NT2/D1 (cell line): ENCODE results near the gene ENDOD1.
A peak's percentile ranks its signal among the peaks of the same experiment; 100 is the strongest.

ENCODE experiments used
- DNase-seq: peaks from one replicate; pipeline ENCODE4 v3.0.0-alpha.2; 2011; ENCODE audit warnings: low read depth, low spot score
- H3K27me3 ChIP-seq: 2 replicates; pipeline ENCODE4 v1.6.0; 2011; ENCODE audit warnings: mild to moderate bottlenecking; ENCODE audit not compliant: insufficient read length, insufficient read depth
- H3K36me3 ChIP-seq: 2 replicates; pipeline ENCODE4 v1.6.1; 2011; ENCODE audit warnings: mild to moderate bottlenecking, low read length, mixed read lengths; ENCODE audit not compliant: insufficient read depth, insufficient read length
- H3K4me1 ChIP-seq: 2 replicates; pipeline ENCODE4 v1.5.1; 2011; ENCODE audit not compliant: insufficient read depth, insufficient read length
- H3K4me3 ChIP-seq: 2 replicates; pipeline ENCODE4 v1.5.1; 2011; ENCODE audit warnings: low read depth; ENCODE audit not compliant: insufficient read length
- H3K9ac ChIP-seq: 2 replicates; pipeline ENCODE4 v1.6.0; 2011; ENCODE audit warnings: low read depth; ENCODE audit not compliant: insufficient read length
- H3K9me3 ChIP-seq: 2 replicates; pipeline ENCODE4 v1.5.1; 2011; ENCODE audit warnings: mild to moderate bottlenecking, low read length; ENCODE audit not compliant: insufficient read depth
- SUZ12 ChIP-seq: IDR thresholded peaks from 2 replicates; pipeline ENCODE4 v1.6.1; 2011; ENCODE audit not compliant: insufficient read length, insufficient read depth; ENCODE audit errors: extremely low read depth
- YY1 ChIP-seq: IDR thresholded peaks from 2 replicates; pipeline ENCODE4 v1.6.1; 2011; ENCODE audit not compliant: insufficient read length, insufficient read depth
- ZNF274 ChIP-seq: IDR thresholded peaks from 2 replicates; pipeline ENCODE4 v1.6.1; 2011; ENCODE audit warnings: mild to moderate bottlenecking, low read depth, low read length

The ENDOD1 gene

DNA sequence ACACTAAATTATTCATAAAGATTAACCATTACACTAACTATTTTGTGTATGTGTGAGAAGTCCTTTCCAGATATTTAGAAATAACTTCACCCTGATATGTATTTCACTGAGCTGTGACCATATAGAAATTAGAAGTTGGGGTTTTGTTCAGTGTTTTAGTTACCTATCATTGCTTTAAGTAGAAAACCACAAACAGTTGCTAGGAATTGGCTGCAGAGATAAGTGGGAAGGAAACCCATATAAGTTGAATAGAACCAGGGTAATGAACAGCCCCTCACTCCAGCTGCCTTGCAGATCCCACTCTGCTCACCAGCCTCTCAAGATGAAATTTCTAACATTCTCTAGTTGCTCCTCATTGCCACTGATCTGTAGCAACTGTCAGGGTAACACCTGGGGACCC lies 12.7 kb upstream of the ENDOD1 start:
- H3K9ac ChIP-seq, result no peak overlapping the region
- H3K27me3 ChIP-seq, result no peaks in the 10 kb centered on the region
- no peak overlapping the region for H3K4me3 ChIP-seq
- H3K4me1 ChIP-seq, result no peaks in the 10 kb centered on the region
- no peak for DNase-seq
- no peaks in the 10 kb centered on the region for H3K9me3 ChIP-seq
- H3K36me3 ChIP-seq, result no peaks in the 10 kb centered on the region
- TF ChIP-seq YY1 (no peak), ZNF274 (no peak), SUZ12 (no peak)

DNA sequence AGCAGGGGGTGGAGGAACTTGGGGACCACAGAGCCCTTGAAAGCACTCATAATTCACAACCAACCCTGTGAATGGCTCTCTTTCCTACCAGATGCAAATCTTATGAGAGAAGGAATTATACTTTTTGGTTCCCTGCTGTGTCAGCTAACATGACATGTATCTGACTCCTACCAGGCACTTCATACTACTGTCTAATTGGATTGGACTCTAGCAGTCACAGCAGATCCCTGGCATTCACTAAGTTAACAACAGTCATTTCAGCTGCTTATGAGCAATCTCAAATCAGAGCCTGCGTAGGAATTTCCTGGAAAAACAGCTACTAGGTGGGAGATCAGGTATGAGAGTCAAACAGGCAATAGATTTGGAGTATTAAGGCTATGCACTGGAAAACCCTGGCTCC lies 11.1 kb upstream of the ENDOD1 start:
- Histone ChIP-seq H3K9ac (no peak overlapping the region), H3K4me3 (no peak overlapping the region), H3K36me3 (no peaks in the 10 kb centered on the region), H3K9me3 (no peaks in the 10 kb centered on the region), H3K4me1 (no peaks in the 10 kb centered on the region), H3K27me3 (no peaks in the 10 kb centered on the region)
- no peak for TF ChIP-seq SUZ12
- DNase-seq, result no peak

DNA sequence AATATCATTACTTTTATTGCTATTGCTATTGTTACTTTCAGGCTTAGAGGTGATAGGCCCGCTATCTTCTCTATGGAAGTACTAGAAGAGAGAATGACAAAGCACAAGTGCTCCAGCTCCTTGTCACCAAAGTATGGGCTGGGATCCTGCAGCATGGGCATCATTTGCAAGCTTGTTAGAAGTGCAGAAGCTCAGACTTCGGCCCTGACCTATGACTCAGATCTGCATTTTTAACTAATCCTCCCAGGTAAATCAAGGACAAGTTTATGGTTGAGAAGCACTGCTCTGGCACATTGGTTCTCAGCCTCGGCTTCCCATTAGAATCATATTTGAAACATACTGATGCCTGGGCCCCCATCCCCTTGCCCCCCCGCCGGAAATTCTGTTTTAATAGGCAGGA lies 8.6 kb upstream of the ENDOD1 start:
- H3K4me1 ChIP-seq, result no peaks in the 10 kb centered on the region
- no peaks in the 10 kb centered on the region for H3K9me3 ChIP-seq
- no peak for DNase-seq
- TF ChIP-seq SUZ12 (no peak), YY1 (no peak), ZNF274 (no peak)
- H3K4me3 ChIP-seq, result no peak overlapping the region
- no peaks in the 10 kb centered on the region for H3K36me3 ChIP-seq
- H3K27me3 ChIP-seq, result no peaks in the 10 kb centered on the region
- no peak overlapping the region for H3K9ac ChIP-seq

DNA sequence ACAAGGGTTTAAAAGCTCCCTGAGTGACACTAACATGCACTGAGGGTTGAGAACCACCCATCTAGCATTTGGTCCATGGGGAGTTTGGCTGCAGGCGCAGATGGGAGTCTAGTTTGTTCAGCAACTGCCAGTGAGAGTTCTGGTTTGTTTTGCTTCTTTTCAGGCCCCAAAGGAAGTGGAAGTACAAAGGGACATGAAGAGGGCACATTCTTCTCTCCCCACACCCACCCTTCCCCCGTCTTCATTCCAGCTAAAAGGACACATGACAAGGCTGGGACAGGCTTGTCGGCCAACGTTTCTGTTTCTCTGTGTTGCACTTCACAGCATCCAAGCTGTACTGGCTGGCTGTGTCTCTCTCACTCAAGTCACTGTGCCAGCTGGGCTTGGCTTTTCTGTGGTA lies 8.2 kb upstream of the ENDOD1 start:
- TF ChIP-seq ZNF274, result no peak
- TF ChIP-seq SUZ12, result no peak
- TF ChIP-seq YY1, result no peak
- Histone ChIP-seq H3K36me3 (no peaks in the 10 kb centered on the region), H3K4me3 (no peak overlapping the region), H3K9me3 (no peaks in the 10 kb centered on the region), H3K4me1 (no peaks in the 10 kb centered on the region), H3K9ac (no peak overlapping the region), H3K27me3 (no peaks in the 10 kb centered on the region)
- peak; percentile 30 for DNase-seq

DNA sequence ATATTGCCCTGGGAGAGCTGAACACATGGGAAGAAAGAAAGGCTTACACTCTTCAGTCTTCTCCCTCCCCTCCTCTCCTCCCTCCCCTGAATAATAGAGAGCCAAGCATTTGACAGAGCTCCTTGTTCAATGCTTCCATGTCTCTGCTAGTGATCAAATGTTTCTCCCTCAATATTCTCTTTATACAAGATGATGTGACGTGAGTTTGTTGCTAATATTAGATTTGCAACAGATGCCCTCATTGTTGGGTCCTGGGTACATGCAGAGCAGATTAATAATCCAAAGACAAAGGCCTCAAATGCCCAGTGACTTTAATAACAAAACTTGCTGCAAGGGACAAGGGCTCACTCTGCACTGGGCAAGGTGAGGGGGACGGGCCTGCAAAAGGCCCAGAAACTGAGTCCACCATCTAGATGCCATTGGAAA lies 7.1 kb upstream of the ENDOD1 start:
- H3K36me3 ChIP-seq, result no peaks in the 10 kb centered on the region
- no peaks in the 10 kb centered on the region for H3K27me3 ChIP-seq
- no peak for TF ChIP-seq YY1
- TF ChIP-seq SUZ12, result no peak
- no peak for TF ChIP-seq ZNF274
- no peak for DNase-seq
- H3K4me3 ChIP-seq, result no peak overlapping the region
- no peaks in the 10 kb centered on the region for H3K4me1 ChIP-seq
- no peak overlapping the region for H3K9ac ChIP-seq
- no peaks in the 10 kb centered on the region for H3K9me3 ChIP-seq

DNA sequence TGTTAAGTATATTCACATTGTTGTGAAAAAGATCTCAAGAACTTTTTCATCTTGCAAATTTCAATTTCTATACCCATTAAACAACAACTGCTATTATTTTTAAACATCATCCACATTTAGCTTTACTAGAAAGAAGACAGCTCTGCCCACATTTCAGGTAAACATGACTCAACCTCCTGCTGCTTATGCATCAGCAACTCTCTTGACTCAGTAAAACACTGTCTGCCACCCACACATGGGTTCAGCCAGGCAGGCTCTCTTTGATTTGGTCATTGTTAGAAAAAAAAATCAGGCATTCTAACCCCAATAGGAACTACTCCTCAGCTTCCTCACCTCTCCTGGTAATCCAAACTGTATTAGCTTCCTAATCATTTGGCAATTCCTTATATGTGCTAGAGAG lies 5.1 kb upstream of the ENDOD1 start:
- Histone ChIP-seq H3K9me3 (no peaks in the 10 kb centered on the region), H3K4me3 (no peak overlapping the region), H3K4me1 (no peaks in the 10 kb centered on the region), H3K9ac (no peak overlapping the region), H3K27me3 (peaks cover 14% of the 10 kb centered on the region), H3K36me3 (no peaks in the 10 kb centered on the region)
- no peak for DNase-seq
- no peak for TF ChIP-seq ZNF274
- no peak for TF ChIP-seq YY1
- no peak for TF ChIP-seq SUZ12

DNA sequence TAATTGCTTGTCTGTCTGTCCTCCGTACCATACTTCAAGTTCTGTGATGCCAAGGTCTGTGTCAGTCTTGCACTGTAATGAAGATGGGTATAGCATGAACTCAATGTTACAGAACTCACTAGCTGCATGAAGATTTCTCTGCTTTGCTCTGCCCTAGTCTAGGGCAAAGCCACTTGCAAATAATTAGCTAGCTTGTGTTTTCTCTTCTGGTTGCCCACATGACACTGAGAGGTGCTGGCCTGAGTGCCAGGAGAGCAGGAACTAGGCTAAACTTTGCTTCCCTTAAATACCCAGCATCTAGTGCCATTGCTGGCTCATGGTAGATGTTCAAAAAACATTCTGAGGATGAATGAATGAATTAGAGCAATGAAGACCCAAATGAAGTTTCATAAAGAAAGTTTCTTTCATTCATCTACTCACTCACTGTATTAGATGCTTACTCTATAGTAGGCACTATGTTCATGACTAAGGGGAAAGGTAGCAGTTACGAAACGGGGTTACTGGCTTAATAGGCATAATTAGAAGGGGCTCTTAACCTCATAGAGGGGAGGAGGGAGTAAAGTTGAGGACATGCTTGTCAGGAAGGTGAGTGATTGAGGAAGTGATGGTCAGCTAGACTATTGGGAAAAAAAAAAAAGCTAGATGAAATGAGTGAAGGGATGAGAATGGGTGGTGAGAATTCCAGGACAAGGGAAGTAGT lies 4.4 kb upstream of the ENDOD1 start:
- H3K4me3 ChIP-seq, result no peak overlapping the region
- TF ChIP-seq SUZ12, result no peak
- no peak for TF ChIP-seq ZNF274
- no peak for TF ChIP-seq YY1
- peaks cover 16% of the 10 kb centered on the region for H3K27me3 ChIP-seq
- H3K9me3 ChIP-seq, result no peaks in the 10 kb centered on the region
- no peak for DNase-seq
- no peaks in the 10 kb centered on the region for H3K4me1 ChIP-seq
- no peak overlapping the region for H3K9ac ChIP-seq
- H3K36me3 ChIP-seq, result no peaks in the 10 kb centered on the region
